Activated CD8-positive, alpha-beta memory T cell treated with anti-CD3 and anti-CD28 coated beads for 36 hours (primary cell): Measurements from ENCODE around the gene CDK15. TPM values are rescaled to one million over a fixed set of nuclear protein-coding genes. Genes with fewer than 3 reads are reported as not detected.
"Not testable (repeated sequence)": the region's sequence is repeated elsewhere in the genome, so short reads cannot be mapped to it uniquely, and the experiment has no call there.

Experiments
- CTCF ChIA-PET: fragments of 350-600 bp; sonication (Branson Sonifier 250); formaldehyde crosslinking; loops from one replicate; lab custom pipeline; 2021; ENCODE audit warnings: antibody characterized with exemption; lab: Charles Lee
- POLR2A ChIA-PET: fragments of 350-600 bp; sonication (Branson Sonifier 250); formaldehyde crosslinking; loops from one replicate; lab custom pipeline; 2021; ENCODE audit warnings: antibody characterized with exemption; lab: Charles Lee
- total RNA-seq, 2 experiments: library from RNA; stranded (reverse); gene quantifications; one replicate each; pipeline ENCODE4 v1.2.3, GENCODE V29; 2021

Gene CDK15
- total RNA-seq, 2 experiments from 2014 or later: not detected

DNA sequence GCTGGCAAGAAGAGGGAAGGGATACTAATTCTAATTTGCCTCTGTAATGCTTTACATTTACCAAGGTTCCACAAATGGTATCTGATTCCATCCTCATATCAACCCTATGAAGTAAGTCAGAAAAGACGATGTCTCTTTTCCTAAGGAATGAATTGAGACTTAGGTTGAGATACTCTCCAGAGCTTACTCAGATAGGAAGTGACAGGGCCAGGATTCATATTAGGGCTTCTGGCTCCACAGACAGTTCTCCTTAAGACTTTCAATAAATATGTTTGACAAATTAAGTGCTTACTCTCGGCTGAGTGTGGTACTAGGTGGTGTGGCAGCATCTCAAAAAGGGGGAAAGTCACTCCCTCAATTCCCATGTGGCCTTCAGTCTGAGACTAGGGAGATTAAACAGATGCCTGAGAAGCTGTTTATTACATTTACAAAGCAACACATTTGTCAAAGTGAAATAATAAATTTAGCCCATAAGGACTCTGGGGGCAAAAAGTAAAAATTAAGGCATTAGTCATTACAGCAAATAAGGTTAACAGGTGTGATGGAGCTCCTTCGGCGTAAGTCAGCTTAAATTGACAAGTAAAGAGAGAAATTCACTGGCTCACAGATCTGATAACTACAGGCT lies 14.2 kb downstream of the CDK15 start:
- ChIA-PET CTCF (no interaction called here), POLR2A (no interaction called here)

DNA sequence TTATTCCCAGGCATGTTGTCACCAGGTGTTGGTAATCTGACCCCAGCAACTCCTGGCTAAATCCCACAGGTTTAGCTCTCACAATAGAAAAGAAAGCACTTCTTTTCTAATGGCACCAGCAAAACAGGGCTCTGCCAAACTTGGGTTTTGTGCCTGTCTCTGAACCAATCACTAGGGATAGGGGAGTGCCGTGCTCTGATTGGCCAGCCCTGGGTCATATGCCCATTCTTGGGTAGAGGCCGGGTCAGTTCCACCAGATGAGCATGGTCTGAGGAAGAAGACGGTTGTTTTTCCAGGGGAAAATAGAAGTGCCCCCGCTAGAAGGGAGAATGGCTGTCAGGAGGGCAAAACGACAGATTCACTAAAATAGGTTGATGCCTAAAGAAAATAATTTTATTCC lies 14.7 kb downstream of the CDK15 start:
- ChIA-PET CTCF (no interaction called here), POLR2A (no interaction called here)

DNA sequence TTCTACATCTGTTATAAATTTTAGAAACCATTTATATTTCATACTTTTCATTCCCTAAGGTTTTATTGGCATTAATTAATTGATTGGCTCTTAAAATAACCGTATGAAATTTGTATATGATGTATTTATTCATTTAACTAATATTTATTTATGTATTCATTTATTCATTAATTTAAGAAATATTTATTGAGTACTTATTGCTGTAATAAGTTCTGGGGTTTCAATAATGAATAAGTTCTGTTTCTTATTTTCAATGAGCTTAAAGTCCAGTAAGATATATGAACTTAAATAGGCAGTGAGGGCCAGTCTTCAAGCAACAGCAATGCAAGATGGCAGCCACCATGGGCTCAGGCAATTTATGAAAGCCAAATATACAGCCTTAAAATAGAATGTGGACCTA lies 17.9 kb downstream of the CDK15 start:
- POLR2A ChIA-PET: no interaction called here

DNA sequence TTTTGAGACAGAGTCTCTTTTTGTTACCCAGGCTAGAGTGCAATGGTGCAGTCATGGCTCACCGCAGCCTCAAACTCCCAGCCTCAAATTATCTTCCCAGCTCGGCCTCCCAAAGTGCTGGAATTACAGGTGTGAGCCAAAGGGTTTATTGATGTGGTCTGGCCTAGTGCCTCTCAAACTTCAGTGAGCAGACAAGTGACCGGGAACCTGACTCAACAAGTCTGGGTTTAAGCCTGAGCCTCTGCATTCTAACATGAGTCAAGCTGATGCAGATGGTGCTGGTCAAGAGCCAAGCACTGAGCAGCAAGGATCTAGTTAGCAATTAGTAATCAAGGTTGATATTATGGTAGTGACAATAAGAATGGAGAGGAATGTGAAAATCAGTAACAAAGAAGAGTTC lies 21.3 kb downstream of the CDK15 start:
- ChIA-PET POLR2A (no interaction called here), CTCF (no interaction called here)

More for the DNA sequence above, 17.9 kb downstream of the CDK15 start:
- CTCF ChIA-PET: no interaction called here

DNA sequence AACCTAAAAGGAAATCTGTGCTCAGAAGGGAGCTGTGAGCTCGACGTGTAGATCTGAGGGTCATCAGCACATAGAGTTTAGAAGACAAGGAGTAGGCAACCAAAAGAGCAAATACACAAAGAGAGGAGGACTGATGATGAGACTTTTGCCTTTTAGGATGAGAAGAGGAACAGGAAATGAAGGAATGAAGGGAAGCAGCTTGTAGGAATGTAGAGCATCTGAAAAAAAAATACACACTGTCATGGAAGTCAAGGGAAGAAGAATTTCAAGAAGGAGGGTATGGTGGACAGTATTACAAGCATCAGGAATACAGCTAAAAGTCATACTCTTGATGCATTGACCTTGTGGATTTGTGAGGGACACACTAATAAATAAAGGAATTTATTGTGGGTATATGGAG lies 21.9 kb downstream of the CDK15 start:
- CTCF ChIA-PET: no interaction called here
- POLR2A ChIA-PET: interaction anchor here (0.7 kb wide), 1 partner anchor 39 kb away, joined by 3 read pairs; no protein-coding TSS in a partner anchor

DNA sequence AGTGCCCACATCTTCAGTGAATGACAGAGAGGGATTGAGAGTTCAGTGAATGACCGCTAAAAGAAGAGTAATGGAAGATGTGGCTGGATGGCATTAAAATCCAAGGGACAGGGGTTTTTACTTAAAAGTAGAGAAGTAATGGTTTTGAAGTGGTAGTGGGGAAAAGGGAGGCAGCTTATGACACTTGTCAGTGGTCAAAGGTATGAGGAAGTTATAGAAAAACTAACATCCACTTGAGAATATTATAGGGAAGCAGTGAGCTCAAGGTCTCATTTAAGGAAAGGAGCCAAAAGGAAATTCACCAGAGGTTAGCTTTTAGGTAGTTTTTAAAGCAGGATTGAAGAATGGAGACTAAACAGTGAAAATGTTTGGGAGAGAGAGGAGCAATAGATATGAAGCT lies 24.3 kb downstream of the CDK15 start:
- ChIA-PET POLR2A (no interaction called here), CTCF (no interaction called here)

DNA sequence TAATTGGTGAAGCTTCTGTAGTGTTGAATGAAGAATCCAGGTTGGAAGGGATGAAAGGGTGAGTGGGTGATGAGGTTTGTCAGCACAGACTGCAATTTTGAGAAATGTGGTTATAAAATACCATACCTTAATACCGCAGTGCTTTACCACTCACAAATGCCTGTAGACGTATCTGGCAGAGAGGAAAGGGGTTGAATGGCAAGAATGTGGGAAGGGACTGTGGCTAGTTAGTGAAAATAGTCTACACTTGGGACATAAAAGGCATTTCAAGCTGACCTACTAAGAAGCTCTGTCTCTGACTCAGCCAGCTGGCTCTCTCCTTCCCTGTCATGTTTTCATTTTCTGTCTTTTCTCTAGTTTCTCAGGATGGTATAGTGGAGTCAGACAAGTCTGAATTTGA lies 25.1 kb downstream of the CDK15 start:
- CTCF ChIA-PET: no interaction called here
- POLR2A ChIA-PET: no interaction called here

DNA sequence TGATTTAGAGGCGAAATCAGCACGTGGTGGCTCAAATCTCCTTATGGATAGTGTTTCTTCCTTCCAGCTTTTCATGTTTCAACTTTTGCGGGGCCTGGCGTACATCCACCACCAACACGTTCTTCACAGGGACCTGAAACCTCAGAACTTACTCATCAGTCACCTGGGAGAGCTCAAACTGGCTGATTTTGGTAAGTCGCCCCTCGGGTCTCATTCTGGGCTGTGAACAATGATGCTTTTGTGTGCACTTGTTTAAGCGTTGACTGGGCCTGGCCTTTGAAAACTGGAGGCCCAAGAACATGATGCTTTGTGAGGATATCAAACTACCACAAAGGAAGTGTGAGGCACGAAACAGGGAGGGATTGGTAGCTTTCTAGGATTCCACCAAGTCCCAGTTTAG lies 27.4 kb downstream of the CDK15 start:
- ChIA-PET POLR2A (no interaction called here), CTCF (interaction anchor here (0.8 kb wide), 1 partner anchor 193 kb away, joined by 3 read pairs; no protein-coding TSS in a partner anchor)

DNA sequence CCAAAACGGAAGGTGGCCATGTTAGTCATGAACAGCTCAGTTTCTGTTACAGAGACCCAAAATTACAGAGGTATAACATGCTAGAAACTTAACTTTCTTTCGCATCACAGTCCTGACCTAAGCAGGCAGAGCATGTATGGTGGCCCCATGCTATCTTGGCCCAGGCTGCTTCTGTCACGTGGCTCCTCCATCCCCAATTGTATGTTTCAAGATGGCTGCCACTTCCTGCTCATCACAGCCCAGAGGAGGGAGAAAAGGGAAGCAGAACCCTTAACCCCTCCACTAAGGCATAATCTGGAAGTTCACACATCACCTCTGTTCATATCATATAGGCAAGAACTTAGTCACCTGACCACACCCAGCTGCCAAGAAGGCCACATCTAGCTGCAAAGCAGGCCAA lies 28.7 kb downstream of the CDK15 start:
- POLR2A ChIA-PET: no interaction called here
- CTCF ChIA-PET: no interaction called here

DNA sequence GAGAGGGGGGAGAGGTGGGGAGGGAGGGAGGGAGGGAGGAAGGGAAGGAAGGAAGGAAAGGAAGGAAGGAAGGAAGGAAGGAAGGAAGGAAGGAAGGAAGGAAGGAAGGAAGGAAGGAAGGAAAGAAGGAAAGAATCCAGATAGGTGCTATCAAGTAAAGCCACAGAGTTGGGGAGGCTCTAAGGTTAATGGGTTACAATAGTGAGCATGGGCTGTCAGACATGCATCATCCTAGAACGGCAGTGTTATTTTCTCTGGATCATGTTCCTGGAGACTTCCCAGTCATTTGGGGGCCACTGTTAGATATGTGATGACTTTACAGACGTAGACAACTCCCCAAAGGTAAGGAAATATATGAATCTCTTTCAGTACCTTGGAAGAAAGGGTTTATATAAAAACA lies 31.1 kb downstream of the CDK15 start:
- ChIA-PET POLR2A (no interaction called here), CTCF (interaction anchor here (0.6 kb wide), 1 partner anchor 1428 kb away, joined by 3 read pairs; no protein-coding TSS in a partner anchor)

DNA sequence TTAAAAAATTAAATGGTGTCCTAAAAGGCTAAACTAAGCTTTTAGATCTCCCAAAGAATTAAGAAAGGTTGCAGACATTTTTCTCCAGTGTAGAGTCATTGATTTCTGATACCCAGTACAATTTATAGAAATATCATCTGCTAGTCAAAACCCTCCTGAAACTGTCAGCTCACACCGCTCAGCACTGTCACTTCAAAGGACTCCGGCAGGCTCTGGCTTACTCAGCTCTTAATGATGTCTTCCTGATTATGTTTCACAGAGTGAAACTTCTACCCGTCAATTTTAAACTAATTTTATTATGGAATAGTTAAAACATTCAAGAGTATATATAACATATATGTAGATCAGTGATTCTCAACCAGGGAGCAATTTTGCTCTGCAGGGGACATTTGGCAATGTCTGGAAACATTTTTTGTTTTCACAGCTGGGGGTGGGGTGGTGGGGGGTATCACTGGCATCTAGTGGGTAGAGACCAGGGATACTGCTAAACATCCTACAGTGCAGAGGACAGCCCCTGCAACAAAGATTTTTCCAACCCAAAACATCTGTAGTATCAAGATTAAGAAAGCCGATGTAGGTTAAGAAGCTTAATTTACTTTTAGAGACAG lies 31.6 kb downstream of the CDK15 start:
- CTCF ChIA-PET: interaction anchor here (0.6 to 1.2 kb wide), 2 partner anchors 23 to 1427 kb away, joined by 3 to 6 read pairs; no protein-coding TSS in a partner anchor
- POLR2A ChIA-PET: no interaction called here

DNA sequence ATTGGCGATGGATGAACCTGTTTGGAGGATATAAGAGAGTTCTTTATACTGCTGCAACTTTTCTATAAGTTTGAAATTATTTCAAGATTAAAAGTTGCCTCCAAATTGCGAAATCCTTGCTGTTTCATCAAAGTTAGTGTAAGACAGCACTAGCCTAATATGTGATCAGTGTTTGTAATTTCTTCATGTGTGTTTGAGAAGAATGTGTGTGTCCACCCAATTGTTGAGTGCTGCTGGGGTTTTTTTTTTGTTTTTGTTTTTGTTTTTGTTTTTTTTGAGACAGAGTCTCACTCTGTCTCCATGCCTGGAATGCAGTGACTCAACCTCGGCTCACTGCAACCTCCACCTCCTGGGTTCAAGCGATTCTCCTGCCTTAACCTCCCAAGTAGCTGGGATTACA lies 33.4 kb downstream of the CDK15 start:
- ChIA-PET POLR2A (no interaction called here), CTCF (no interaction called here)

DNA sequence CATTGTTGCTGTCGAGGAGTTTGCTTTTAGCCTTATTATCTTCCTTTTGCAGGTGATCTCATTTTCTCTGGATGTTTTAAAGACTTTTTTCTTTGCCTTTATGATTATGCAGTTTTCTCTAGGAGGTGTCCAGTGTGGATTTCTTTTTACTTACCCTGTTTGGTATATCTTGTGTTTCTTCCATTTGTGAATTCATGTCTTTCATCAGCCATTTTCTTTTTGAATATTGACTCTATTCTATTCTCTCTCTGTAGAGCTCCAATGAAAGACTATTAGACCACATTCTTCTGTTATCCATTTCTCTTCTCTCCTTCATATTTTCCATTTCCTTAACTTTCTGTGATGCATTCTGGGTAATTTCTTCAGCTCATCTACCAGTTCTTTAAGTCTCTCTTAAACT lies 34.4 kb downstream of the CDK15 start:
- CTCF ChIA-PET: no interaction called here
- POLR2A ChIA-PET: no interaction called here

DNA sequence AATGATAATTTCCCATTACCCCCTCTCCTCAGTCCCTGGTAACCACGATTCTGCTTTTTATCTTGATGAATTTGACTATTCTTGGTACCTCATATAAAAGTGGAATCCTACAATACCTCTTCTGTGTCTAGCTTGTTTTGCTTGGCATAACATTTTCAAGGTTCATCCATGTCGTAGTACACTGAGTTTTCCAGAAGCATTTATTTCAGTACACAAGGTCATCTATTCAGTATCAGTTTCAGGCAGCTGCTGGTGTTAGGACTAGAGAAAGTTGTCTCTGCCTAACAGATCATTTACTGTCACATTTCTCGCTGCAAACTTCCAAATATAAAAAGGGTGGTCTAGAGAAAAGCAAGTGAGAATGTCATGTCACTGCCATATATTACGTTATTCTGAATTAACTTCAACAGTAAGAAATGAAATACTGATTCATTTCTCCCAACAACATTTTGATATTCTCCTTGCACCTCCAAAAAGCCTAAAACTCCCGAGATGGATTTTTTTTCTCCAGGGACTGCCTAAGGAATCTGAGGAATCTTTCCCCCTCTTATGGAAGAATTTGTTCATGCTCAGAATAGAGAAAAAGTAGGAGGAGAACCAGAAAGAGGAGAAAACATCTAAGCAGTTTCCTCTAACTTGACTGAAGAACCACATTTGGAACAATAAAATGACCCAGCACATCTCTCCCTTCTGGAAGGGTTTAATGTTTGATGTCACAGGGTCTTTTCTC lies 36.0 kb downstream of the CDK15 start:
- ChIA-PET POLR2A (no interaction called here), CTCF (interaction anchor here (0.7 kb wide), 1 partner anchor 363 kb away, joined by 3 read pairs; no protein-coding TSS in a partner anchor)

DNA sequence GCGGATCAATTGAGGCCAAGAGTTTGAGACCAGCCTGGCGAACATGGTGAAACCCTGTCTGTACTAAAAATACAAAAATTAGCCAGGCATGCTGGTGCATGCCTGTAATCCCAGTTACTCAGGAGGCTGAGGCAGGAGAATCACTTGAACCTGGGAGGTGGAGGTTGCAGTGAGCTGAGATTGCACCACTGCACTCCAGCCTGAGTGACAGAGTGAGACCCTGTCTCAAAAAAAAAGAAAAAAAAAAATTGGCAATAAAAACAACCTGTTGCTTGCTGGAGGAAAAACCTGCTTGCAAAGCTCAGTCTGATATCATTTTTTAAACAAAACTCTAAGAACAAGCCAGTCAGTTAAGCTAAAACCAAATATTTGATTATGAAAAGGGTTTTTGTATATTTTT lies 38.6 kb downstream of the CDK15 start:
- CTCF ChIA-PET, POLR2A ChIA-PET: not testable (repeated sequence)

DNA sequence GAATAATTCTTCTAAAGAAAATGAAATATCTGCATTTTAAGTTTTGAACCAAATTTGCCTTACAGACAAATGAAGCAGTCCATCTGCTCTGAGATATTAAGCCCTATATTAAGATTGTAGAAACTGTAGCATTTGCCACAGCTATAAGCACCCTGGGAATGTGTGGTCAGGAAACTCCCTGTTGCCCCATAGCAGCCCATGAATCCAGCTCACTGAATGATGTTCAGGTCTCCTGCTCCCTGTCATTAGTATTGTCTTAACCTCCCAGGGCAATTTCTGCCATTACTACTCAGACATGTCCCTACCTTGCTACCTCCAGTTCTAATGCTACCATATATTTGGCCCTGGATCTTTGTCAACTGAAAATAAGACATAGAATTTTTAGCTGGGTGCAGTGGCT lies 41.1 kb downstream of the CDK15 start:
- ChIA-PET CTCF (interaction anchor here (1.8 kb wide), 1 partner anchor 13 kb away, joined by 6 read pairs; no protein-coding TSS in a partner anchor), POLR2A (no interaction called here)

DNA sequence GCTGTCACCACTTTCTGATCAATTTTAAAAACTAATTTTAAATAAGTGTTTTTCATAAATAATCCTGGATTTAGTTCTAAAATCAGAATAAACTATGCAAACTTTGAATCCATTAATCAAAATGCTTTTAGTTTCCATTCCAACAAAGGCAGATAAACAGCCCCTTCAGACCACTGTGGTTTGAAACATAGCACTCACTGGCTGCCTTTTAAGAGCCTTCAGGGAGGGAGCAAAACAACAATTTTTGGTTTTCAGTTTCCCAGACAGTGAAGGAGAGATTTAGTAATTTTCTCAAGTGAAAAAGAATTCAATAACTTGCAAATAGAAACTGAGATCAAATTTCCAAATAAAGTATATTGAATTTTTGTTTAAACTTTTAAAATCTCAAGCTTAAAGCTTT lies 46.1 kb downstream of the CDK15 start:
- POLR2A ChIA-PET: no interaction called here

DNA sequence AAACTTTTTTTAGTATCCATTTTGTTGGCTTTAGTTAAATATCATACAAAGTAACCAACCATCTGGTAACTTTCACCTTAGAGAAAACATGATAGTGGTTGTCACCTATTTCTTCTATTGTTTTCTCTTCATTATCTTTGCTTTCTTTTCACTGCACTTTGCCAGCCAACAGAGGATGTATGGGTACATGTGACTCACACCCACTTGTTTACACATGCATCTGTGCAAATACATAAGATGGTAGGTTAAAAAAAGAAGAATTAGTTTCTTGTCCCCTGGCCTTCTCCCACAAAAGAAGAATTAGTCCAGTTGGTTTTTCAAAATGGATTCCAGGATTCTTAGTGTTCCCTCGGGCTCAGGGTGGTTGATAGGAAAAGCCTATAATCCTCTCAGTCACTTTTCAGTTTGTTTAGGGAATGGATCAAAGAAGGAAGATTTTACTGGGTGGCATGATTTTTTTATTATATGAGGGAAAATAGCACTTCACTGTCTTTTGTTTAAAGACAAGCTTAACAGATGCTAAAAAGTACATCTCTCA lies 46.6 kb downstream of the CDK15 start:
- CTCF ChIA-PET: interaction anchor here (0.6 kb wide), 1 partner anchor 28 kb away, joined by 4 read pairs; no protein-coding TSS in a partner anchor
- POLR2A ChIA-PET: no interaction called here

More for the DNA sequence above, 46.1 kb downstream of the CDK15 start:
- CTCF ChIA-PET: interaction anchor here (0.6 kb wide), 1 partner anchor 27 kb away, joined by 4 read pairs; no protein-coding TSS in a partner anchor

DNA sequence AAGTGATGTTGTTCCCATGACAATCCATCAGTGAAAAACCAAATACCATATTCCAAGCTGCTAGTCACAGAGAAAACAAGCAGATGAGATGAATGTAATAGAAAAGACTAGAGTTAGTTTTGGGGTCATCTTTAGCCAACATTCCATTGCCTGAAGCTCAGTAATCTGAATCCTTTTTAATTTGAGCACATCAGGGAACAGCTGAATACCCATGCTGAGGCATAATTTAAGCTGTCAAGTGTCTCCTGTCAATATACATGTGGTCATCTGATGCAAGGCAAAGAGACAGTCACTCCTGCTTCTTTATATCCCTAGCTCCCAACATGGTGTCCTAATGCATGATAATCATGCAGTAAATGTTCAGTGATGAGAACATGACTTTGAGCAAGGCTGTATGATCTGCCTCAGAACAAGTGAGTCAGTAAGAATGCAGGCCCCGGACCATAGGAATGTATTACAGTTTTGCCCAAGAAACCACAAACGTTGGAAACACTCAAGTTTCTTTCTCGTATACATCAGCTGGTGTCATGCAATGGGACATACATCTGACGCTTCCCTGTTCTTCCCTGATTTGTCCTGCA lies 48.0 kb downstream of the CDK15 start:
- POLR2A ChIA-PET: no interaction called here
- CTCF ChIA-PET: no interaction called here

DNA sequence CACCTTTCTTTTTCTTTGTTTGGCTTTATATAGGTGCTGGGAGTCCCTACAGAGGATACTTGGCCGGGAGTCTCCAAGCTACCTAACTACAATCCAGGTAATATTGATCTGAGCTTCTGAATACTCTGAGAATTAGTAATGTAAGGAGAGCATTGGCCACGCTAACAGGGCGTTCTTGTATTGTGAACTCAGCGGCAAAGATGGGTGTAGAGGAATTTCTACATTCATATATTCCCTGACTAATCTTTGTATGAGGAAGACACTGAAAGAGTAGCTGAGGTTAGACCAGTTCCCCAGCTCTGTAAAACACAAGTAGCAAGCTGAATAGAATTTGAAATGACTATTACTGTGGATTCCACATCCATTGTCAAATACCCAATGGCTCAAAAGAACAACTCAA lies 48.5 kb downstream of the CDK15 start:
- ChIA-PET POLR2A (no interaction called here), CTCF (no interaction called here)
